GM12892 (cell line): Measurements from ENCODE around the gene RAB4B.
"Not testable (repeated sequence)": the region's sequence is repeated elsewhere in the genome, so short reads cannot be mapped to it uniquely, and the experiment has no call there.

Experiments
- DNase-seq: peaks from one replicate; pipeline ENCODE4 v3.0.0; 2011; ENCODE audit not compliant: insufficient read length
- FAIRE-seq: peaks from 2 replicates; lab custom pipeline; 2011; peaks lifted over from hg19 to GRCh38; lab: Jason Lieb, UNC
- POLR2A ChIP-seq: IDR thresholded peaks from 2 replicates; pipeline ENCODE4 v1.6.1; 2011; ENCODE audit warnings: low read depth, low read length, control low read depth
- POLR2AphosphoS5 ChIP-seq: IDR thresholded peaks from 2 replicates; pipeline ENCODE4 v1.6.1; 2011; ENCODE audit warnings: low read depth, low read length, control low read depth
- TAF1 ChIP-seq: IDR thresholded peaks from 2 replicates; pipeline ENCODE4 v1.6.1; 2011; ENCODE audit warnings: low read depth, mild to moderate bottlenecking, control low read depth, low read length, borderline replicate concordance

RAB4B gene

DNA sequence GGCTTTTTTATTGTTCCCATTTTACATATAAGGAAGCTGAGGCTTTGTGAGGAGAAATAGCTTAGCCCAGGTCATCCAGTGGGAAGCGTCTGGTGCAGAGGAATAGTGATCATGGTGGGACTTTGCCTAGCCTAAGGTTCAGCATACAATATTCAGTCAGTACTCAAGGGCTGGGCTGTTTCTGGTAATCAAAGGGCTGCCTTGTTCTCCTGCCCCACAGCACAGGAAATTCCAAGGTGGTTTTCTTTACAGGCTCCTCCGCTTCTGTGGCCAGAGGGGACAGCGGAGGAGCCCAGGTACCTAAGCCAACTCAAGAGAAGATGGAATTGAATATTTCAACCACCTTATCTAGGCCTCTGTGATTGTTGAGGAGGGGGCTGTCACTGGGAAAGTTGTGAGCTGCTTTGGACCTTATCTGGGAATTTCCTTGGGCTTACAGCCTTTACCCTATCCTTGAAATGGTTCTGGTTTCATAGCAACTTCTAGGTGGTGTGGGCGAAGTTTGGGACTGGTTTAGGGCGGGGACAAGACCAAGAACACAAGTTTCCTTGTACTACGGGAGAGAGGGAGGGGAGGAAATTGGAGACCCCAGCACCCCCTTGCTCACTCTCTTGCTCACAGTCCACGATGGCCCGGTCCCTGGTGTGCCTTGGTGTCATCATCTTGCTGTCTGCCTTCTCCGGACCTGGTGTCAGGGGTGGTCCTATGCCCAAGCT lies 3.0 kb upstream of the RAB4B start, which contains the start of gene MIA:
Gene MIA, plus strand, starts transcription at position 606 of the 716 bp plus-strand sequence. Its CDS starts 22 bp downstream, at position 628.
- TF ChIP-seq POLR2A (no peak), POLR2AphosphoS5 (no peak), TAF1 (no peak)
- no peak for DNase-seq
- FAIRE-seq: no peak

DNA sequence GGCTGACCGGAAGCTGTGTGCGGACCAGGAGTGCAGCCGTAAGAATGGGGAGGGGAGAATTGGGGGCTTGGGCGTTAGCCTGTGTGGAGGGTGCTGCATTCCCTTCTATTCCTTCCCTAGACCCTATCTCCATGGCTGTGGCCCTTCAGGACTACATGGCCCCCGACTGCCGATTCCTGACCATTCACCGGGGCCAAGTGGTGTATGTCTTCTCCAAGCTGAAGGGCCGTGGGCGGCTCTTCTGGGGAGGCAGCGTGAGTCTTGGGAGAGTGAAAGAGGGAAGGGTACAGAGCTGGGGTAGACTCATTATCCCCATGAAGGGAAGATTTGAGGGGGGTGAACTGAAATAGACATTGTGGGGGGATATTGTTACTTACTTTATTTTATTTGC lies 2.4 kb upstream of the RAB4B start:
- TF ChIP-seq TAF1 (no peak), POLR2AphosphoS5 (no peak), POLR2A (no peak)
- no peak for DNase-seq
- FAIRE-seq: no peak

DNA sequence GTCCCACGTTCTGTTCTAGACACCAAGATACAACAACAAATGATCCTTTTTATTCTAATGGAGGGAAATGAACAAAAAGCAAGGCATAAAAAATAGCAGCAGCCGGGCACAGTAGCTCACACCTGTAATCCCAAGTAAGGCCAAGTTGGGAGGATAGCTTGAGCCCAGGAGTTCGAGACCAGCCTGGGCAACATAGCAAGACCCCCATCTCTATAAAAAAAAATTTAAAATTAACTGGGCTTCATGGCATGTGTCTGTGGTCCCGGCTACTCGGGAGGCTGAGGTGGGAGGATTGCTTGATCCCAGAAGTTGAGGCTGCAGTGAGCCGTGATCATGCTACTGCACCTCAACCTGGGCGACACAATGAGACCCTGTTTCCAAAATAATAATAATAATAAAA lies 1.7 kb upstream of the RAB4B start:
- TF ChIP-seq POLR2A: no peak
- DNase-seq (no peak), FAIRE-seq (no peak)

DNA sequence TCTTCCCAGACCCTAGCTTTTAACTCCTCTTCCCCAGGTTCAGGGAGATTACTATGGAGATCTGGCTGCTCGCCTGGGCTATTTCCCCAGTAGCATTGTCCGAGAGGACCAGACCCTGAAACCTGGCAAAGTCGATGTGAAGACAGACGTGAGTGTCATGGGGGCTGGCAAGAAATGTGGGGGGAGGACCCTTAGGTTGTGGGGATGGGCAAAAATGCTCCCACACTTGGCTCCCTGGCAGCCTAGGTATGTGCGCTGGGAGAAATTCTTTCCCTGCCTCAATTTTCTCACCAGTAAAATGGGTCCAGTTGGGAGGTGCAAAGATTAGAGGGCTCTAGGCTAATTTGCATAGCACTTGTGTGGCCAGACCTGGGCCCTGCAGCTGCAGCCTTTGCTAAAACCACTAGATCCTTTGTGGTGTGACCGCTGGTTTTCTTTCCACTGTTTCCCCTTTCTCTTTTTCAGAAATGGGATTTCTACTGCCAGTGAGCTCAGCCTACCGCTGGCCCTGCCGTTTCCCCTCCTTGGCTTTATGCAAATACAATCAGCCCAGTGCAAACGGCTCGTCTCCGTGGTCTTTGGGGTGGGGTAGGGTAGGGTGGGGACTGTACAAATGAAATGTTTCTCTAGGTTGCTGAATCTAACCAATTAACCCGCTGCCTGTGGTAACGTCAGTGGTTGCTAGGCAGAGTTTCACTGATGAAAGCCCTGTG lies 959 bp upstream of the RAB4B start:
- FAIRE-seq (no peak), DNase-seq (peak; percentile 69)
- no peak for TF ChIP-seq POLR2AphosphoS5
- TF ChIP-seq TAF1: peak; percentile 14; the same call in 1 of the 2 replicates
- TF ChIP-seq POLR2A: no peak

DNA sequence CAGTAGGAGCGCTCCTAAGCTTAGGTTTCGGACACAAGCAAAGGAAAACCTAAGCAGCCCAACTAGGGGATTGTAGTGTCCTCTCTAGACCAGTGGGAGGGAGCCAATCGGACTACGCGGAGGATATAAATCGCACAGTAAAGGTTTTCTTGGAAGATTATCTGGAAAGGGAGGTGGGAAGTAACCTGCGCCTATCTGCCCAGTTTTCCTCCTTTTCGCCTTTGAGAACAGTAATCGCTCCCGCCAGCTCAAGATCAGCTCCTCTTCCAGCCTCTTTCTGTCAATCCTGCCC lies 456 bp upstream of the RAB4B start:
- DNase-seq (no peak), FAIRE-seq (no peak)
- TF ChIP-seq POLR2AphosphoS5: peak; percentile 78; the same call in 1 of the 2 replicates
- no peak for TF ChIP-seq POLR2A
- no peak; the same call in 1 of the 2 replicates for TF ChIP-seq TAF1

DNA sequence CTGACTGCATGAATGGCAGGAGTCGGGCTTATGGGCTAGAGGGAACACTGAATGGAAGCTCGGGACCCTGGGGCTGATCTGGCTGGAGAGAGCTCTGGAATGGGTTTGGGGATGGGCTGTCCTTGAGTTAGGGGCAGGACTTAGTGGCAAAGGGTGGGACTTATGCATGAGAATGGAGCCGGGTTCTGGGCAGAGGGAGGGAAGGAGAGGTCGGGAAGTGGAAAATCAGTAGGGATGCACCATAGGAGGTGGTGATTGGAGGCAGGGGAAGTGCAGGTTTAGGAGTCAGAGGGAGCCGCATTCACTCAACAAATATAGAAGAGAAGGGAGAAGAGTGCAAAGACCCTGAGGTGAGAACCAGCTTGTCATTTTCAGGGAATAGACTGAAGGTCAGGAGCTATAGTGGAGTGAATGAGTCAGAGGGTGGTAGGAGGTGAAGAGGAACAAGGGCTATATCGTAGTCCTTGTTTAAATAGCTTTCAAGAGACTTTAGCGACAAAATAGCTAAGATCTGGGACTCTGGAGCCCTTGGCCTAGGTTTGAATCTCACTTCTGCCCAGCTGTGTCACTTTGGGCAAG lies 748 bp downstream of the RAB4B start:
- no peak for DNase-seq
- no peak for TF ChIP-seq POLR2A
- no peak for TF ChIP-seq TAF1
- TF ChIP-seq POLR2AphosphoS5: no peak
- no peak for FAIRE-seq

DNA sequence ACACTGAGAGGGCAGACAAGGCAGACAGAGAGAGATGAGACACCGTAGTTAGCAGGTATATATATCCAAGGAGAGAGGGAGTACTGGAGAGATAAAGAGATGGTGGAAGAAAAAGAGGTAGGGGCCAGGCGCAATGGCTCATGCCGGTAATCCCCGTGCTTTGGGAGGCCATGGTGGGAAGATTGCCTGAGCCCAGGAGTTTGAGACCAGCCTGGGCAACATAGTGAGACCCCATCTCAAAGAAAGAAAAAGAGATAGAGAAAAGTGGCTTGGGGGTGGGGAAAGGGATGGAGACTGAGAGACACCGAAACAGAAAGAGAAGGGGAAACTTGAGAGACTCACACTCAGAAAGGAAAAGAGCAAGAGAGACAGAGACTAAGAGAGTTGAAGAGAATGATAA lies 2.5 kb downstream of the RAB4B start:
- TF ChIP-seq POLR2A: no peak
- TF ChIP-seq POLR2AphosphoS5: no peak
- TF ChIP-seq TAF1: no peak
- no peak for FAIRE-seq
- no peak for DNase-seq

DNA sequence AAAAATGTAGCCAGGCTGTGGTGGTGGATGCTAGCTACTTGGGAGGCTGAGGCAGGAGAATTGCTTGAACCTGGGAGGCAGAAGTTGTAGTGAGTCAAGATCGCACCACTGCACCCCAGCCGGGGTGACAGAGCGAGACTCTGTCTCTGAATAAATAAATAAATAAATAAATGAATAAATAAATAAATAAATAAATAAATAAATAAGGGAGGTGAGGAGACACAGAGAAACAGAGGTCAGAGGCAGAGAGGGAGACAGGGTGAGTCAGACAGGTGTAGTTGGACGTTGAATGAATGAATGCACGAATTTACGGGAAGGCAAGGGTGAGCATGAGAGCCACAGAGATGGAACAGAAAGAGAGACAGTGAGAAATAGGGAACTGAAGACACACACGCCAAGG lies 3.1 kb downstream of the RAB4B start:
- TF ChIP-seq POLR2AphosphoS5 (no peak), POLR2A (no peak), TAF1 (no peak)
- no peak for DNase-seq
- FAIRE-seq: no peak

DNA sequence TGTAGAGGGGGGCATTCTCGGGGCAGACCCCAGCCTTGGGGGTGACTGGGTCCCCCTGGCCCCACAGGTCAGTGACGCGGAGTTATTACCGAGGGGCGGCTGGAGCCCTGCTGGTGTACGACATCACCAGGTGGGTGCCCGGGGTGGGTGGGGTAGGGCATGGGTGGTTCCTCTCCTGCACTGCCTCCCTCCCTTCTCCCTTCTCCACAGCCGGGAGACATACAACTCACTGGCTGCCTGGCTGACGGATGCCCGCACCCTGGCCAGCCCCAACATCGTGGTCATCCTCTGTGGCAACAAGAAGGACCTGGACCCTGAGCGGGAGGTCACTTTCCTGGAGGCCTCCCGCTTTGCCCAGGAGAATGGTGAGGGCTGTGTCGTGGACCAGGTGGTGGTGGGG lies 5.7 kb downstream of the RAB4B start:
- DNase-seq (no peak), FAIRE-seq (no peak)
- no peak for TF ChIP-seq POLR2AphosphoS5
- TF ChIP-seq TAF1: no peak
- TF ChIP-seq POLR2A: no peak

DNA sequence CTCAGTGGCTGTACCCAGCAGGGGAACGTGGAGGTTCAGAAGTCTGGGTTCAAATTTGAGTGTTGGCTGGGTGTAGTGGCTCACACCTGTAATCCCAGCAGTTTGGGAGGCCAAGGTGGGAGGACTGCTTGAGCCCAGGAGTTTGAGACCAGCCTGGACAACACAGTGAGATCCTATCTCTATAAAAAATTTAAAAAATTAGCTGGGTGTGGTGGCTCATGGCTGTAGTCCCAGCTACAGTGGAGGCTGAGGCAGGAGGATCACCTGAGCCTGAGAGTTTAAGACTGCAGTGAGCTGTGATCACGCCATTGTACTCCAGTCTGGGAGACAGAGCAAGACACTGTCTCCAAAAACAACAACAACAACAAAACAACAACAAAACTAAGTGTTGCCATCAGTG lies 6.1 kb downstream of the RAB4B start:
- not testable (repeated sequence) for FAIRE-seq, DNase-seq

DNA sequence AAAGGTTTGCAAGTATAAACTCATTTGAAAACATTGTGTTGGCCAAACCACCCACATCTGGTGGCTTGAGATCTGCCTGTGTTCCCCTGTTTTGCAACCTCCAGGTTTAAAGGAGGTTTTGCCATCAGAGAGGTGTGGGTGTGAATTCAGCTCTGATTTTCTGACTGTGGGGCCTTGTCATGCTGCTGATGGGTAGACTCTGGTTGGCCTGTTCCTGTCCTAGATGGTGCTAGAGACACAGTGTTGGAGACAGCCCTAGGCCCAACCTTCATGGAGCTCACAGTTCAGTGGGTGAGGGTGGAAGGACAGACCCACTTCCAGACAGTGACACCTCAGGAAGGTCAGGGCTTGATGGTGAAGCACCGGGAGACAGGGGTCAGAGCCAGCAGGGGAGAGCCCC lies 7.5 kb downstream of the RAB4B start:
- TF ChIP-seq TAF1 (no peak), POLR2A (no peak), POLR2AphosphoS5 (no peak)
- FAIRE-seq (no peak), DNase-seq (no peak)
